ENCODE measurements around the gene BIK. TPM values are rescaled to one million over a fixed set of nuclear protein-coding genes. Genes with fewer than 3 reads are reported as not detected.

The BIK gene, protein sequence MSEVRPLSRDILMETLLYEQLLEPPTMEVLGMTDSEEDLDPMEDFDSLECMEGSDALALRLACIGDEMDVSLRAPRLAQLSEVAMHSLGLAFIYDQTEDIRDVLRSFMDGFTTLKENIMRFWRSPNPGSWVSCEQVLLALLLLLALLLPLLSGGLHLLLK
- 1.1 to 1.7 TPM (median 1.2 TPM) in 5 replicates for total RNA-seq (2022; extraction: Qiagen RNA extraction)

DNA sequence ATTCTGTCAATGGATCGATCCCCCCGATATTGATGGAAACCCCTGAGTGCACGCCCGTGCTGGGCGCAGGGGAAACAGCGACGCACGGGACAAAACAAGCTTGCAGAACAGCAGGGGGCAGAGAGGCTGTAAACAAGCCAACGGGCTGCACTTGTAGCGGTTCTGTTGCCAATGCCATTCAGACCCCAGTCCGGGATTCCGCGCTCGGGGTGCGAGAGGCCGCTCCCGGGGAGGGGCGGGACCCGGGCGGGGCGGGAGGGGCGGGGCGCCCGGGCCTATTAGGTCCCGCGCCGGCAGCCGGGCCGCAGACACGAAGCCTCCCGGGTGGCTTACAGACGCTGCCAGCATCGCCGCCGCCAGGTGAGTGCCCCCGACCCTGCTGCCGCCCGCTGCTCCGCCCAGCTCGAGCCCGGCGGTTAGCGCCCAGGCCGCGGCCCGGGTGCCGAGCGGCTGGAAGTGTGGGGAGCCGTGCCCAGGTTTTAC is at the start of gene BIK:
BIK (plus strand) TSS at position 307 of the 483 bp plus-strand sequence. CDS start 13,273 bp downstream, outside the sequence.

DNA sequence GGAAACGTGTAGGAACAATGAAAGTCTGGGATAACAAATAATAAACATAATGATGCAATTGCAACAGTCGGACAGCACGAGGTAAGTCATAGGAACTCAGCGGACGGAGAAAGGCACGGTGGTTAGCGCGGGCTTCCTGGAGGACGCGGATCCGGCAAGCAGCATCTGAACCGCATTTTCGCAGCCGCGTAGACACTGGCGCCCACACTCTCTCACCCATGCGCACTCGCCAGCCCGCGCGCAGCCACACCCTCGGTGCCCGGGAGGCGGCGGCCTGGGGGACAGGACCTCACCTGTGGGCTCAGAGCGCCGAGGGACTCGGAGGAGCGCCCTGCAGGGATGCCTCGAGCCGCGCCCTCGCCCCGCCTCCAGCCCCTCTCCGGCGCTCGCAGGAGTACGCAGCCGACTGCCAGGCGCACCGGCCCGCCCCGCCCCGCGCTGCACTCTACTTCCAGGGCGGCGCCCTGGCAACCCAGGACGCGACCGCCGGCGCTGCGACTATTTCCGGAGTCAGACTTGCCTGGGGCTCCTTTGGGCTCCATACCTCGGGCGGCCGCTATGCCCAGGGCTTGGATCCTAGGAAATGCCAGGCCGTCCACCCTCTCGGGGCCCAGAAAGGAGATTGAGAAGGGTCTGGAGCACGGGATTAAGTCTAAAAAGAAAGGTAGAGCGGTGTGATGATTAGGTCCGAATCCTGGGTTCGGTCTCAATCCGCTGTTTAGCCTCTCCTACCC is 21.4 kb upstream of the BIK start, which contains the start of gene TTLL1:
TTLL1 (minus strand) TSS at position 408 of the 734 bp plus-strand sequence. CDS start 13,805 bp downstream, outside the sequence.

DNA sequence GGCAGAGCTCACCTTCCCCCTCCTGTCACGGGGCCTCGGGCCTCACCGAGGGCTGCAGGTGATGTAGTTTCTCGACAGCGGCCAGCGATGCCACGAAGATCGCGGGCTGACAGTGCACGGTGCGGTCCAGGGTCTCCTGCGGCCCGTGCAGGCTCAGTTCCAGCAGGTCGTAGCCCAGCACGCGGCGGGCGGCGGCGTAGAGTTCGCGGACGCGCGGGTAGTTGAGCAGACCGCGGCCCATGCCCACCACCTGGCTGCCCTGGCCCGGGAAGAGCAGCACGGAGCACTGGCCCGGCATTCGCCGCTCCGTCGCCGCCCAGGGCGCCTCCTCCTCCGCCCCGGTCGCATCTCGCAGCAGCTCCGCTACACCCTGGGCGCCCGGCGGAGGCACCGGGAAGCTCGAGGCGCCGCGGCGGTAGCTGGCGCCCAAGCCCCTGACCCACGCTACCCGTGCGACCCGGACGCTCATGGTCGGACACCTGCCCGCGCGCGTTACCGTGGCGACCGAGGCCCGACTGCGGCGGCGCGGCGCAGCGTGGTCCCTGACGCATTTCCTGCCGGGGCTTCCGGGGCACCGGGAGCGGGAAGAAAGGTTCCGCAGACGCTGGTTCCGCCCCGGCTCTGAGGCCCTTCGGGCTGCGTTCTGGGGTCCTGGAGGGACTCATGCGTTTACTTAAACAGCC is 32.5 kb downstream of the BIK start, which contains the start of gene MCAT:
MCAT (minus strand) TSS at position 519 of the 683 bp plus-strand sequence; CDS start at position 469, 50 bp downstream.

GRCh38 chr22:43151251-43152002 is 40.9 kb downstream of the BIK start, which contains the start of gene TSPO:
Gene TSPO (plus strand): TSS chr22:43151559. CDS start chr22:43159239, 7,680 bp downstream.

Other genes starting within 250 kb of the BIK start
- 75.7 to 95.4 TPM (median 90.2 TPM) in 5 replicates for gene PACSIN2, start 95.6 kb upstream of the BIK start, total RNA-seq (2022; extraction: Qiagen RNA extraction)
- gene TTLL1, start 21.4 kb upstream of the BIK start, total RNA-seq (2022; extraction: Qiagen RNA extraction): 2.2 to 2.8 TPM (median 2.4 TPM) in 5 replicates
- 17.8 to 31.4 TPM (median 26.7 TPM) in 5 replicates for gene MCAT, start 32.6 kb downstream of the BIK start, total RNA-seq (2022; extraction: Qiagen RNA extraction)
- 137 to 248 TPM (median 239 TPM) in 5 replicates for gene TSPO, start 40.8 kb downstream of the BIK start, total RNA-seq (2022; extraction: Qiagen RNA extraction)
- 21.2 to 23.7 TPM (median 22.0 TPM) in 5 replicates for gene TTLL12, start 76.4 kb downstream of the BIK start, total RNA-seq (2022; extraction: Qiagen RNA extraction)
- gene SCUBE1, start 232.6 kb downstream of the BIK start, total RNA-seq (2022; extraction: Qiagen RNA extraction): 0.08 to 0.24 TPM (median 0.13 TPM) in 5 replicates